Progenitor cell of endocrine pancreas (in vitro differentiated cells): ENCODE measurements around the gene IPO8. TPM values are rescaled to one million over a fixed set of nuclear protein-coding genes. Genes with fewer than 3 reads are reported as not detected.
"Not testable (repeated sequence)": the region's sequence is repeated elsewhere in the genome, so short reads cannot be mapped to it uniquely, and the experiment has no call there.

Source experiments
- DNase-seq: peaks from one replicate; pipeline ENCODE4 v3.0.0; 2021; ENCODE audit warnings: low spot score; ENCODE audit not compliant: unreplicated experiment
- H3K27ac Mint-ChIP-seq: 2 replicates; pipeline ENCODE4 v1.8.0; 2021; ENCODE audit warnings: mild to moderate bottlenecking, moderate library complexity, mixed read lengths
- H3K27me3 Mint-ChIP-seq: 2 replicates; pipeline ENCODE4 v1.8.0; 2021; ENCODE audit warnings: mixed read lengths
- H3K36me3 Mint-ChIP-seq: 2 replicates; pipeline ENCODE4 v1.8.0; 2022; ENCODE audit warnings: mixed read lengths; ENCODE audit not compliant: insufficient read depth
- H3K4me1 Mint-ChIP-seq: 2 replicates; pipeline ENCODE4 v1.8.0; 2021; ENCODE audit warnings: low read depth, mixed read lengths
- H3K4me3 Mint-ChIP-seq: 2 replicates; pipeline ENCODE4 v1.8.0; 2021; ENCODE audit warnings: low read depth, mild to moderate bottlenecking, moderate library complexity, mixed read lengths
- H3K9me3 Mint-ChIP-seq: 2 replicates; pipeline ENCODE4 v1.8.0; 2021; ENCODE audit warnings: low read depth, mixed read lengths
- CTCF ChIP-seq: fragments of 200-600 bp; sonication (generic); IDR thresholded peaks from one replicate; pipeline ENCODE4 v1.5.0; 2021; ENCODE audit warnings: antibody characterized with exemption, mild to moderate bottlenecking; ENCODE audit not compliant: unreplicated experiment
- total RNA-seq: library from RNA; stranded (reverse); gene quantifications from 2 replicates; pipeline ENCODE4 v1.2.1, GENCODE V29; 2021

Gene IPO8
- total RNA-seq, 1 donor from 2014 or later = 93.3 TPM

- Mint-ChIP-seq H3K36me3 (peaks cover 6% of the 10 kb centered on the region), H3K4me1 (peaks cover 9% of the 10 kb centered on the region), H3K9me3 (peaks cover 31% of the 10 kb centered on the region), H3K27ac (no peak overlapping the region), H3K4me3 (no peak overlapping the region), H3K27me3 (no peaks in the 10 kb centered on the region)
- TF ChIP-seq CTCF = no peak
- DNase-seq = no peak
These were observed 85.0 kb downstream of the IPO8 start for GRCh38 chr12:30610718-30611117.

- not testable (repeated sequence) for H3K27ac Mint-ChIP-seq, H3K4me3 Mint-ChIP-seq, H3K36me3 Mint-ChIP-seq, DNase-seq, H3K27me3 Mint-ChIP-seq
- peaks cover 16% of the 10 kb centered on the region for H3K4me1 Mint-ChIP-seq
- peaks cover 31% of the 10 kb centered on the region for H3K9me3 Mint-ChIP-seq
These were observed 85.8 kb downstream of the IPO8 start for GRCh38 chr12:30609819-30610218.

DNA sequence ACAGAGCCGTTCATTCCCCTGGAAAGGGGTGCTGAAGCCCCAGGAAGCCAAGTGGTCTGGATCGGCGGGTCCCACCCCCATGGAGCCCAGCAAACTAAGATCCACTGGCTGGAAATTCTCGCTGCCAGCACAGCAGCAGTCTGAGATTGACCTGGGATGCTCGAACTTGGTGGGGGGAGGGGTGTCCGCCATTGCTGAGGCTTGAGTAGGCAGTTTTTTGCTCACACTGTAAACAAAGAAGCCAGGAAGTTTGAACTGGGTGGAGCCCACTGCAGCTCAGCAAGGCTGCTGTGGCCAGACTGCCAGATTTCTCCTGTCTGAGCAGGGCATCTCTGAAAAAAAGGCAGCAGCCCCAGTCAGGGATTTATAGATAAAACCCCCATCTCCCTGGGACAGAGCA is 91.4 kb downstream of the IPO8 start:
- not testable (repeated sequence) for DNase-seq, H3K4me3 Mint-ChIP-seq, H3K27ac Mint-ChIP-seq, H3K36me3 Mint-ChIP-seq, H3K27me3 Mint-ChIP-seq
- H3K4me1 Mint-ChIP-seq = peaks cover 13% of the 10 kb centered on the region
- peaks cover 38% of the 10 kb centered on the region for H3K9me3 Mint-ChIP-seq

- H3K9me3 Mint-ChIP-seq = peaks cover 28% of the 10 kb centered on the region
These were observed 92.5 kb downstream of the IPO8 start for GRCh38 chr12:30603129-30603528.

DNA sequence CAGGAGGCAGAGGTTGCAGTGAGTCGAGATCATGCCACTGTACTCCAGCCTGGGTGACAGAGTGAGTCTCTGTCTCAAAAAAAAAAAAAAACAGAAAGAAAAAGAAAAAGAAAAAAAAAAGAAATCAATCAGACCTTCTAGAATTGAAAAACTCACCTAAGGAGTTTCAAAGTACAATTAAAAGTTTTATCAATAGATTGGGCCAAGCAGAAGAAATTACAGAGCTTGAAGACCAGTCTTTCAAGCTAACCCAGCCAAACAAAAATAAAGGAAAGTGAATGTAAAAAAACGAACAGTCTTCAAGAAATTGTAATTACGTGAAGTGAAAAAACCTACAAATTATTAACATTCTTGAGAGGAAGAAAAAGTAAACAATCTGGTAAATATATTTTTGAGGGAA is 93.0 kb downstream of the IPO8 start:
- Mint-ChIP-seq H3K4me1 (peaks cover 13% of the 10 kb centered on the region), H3K9me3 (peaks cover 25% of the 10 kb centered on the region), H3K27ac (no peak overlapping the region), H3K36me3 (peaks cover 4% of the 10 kb centered on the region), H3K4me3 (no peak overlapping the region), H3K27me3 (no peaks in the 10 kb centered on the region)
- no peak for TF ChIP-seq CTCF
- no peak for DNase-seq

More at GRCh38 chr12:30603129-30603528, 92.5 kb downstream of the IPO8 start:
- Mint-ChIP-seq H3K36me3 (peaks cover 6% of the 10 kb centered on the region), H3K27me3 (no peaks in the 10 kb centered on the region), H3K4me1 (peaks cover 13% of the 10 kb centered on the region), H3K27ac (no peak overlapping the region), H3K4me3 (no peak overlapping the region)
- no peak for DNase-seq
- no peak for TF ChIP-seq CTCF

DNA sequence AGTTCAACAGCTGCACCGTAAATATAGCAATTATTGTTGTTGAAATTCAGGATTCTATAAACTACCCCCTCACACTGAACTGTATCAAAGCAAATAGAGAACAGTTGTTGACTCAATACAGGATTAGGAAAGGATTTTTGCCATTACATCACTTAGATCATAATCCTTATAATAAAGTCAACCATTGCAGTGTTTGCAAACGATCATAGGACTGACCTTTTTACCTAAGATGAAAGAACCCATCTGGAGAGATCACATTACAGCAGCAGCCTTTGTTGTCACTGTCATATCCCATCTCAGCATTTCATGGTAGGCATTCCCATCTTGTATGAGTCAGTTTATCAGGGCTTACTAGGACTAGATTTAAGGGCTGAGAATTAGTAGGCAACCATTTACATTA is 96.1 kb downstream of the IPO8 start:
- no peak for TF ChIP-seq CTCF
- no peaks in the 10 kb centered on the region for H3K27me3 Mint-ChIP-seq
- peaks cover 28% of the 10 kb centered on the region for H3K9me3 Mint-ChIP-seq
- H3K36me3 Mint-ChIP-seq = peaks cover 8% of the 10 kb centered on the region
- H3K4me3 Mint-ChIP-seq = no peak overlapping the region
- peaks cover 1% of the 10 kb centered on the region for H3K4me1 Mint-ChIP-seq
- no peak for DNase-seq
- H3K27ac Mint-ChIP-seq = no peak overlapping the region
